ENCODE data around the gene PHRF1.

PHRF1 gene

GRCh38 chr11:557328-558132, 18.7 kb upstream of the PHRF1 start:
- no peak for DNase-seq

GRCh38 chr11:558503-558902, 17.8 kb upstream of the PHRF1 start:
- no peak for DNase-seq

GRCh38 chr11:559020-559620, 17.1 kb upstream of the PHRF1 start:
- DNase-seq: no peak

- DNase-seq: no peak
Measured at GRCh38 chr11:559712-560304, 16.5 kb upstream of the PHRF1 start.

GRCh38 chr11:560305-561147, 15.7 kb upstream of the PHRF1 start, which contains the start of the genes LMNTD2 and RASSF7:
LMNTD2 (minus strand) TSS chr11:560738; CDS start chr11:560716, 22 bp downstream.
RASSF7 (plus strand) TSS chr11:560970; CDS start chr11:561769, 799 bp downstream.
- peak; percentile 93 for DNase-seq

GRCh38 chr11:561148-562003, 14.9 kb upstream of the PHRF1 start:
- no peak for DNase-seq

GRCh38 chr11:562046-562645, 14.1 kb upstream of the PHRF1 start:
- DNase-seq: no peak

GRCh38 chr11:563066-563811, 13.0 kb upstream of the PHRF1 start:
- no peak for DNase-seq

- DNase-seq: no peak
Measured at GRCh38 chr11:563812-564578, 12.3 kb upstream of the PHRF1 start.

- no peak for DNase-seq
Measured at GRCh38 chr11:565921-566509, 10.3 kb upstream of the PHRF1 start.

GRCh38 chr11:567011-567628, 9.2 kb upstream of the PHRF1 start:
- no peak for DNase-seq

GRCh38 chr11:567629-568292, 8.5 kb upstream of the PHRF1 start:
- no peak for DNase-seq

- DNase-seq: peak; percentile 88
Measured at GRCh38 chr11:568306-569157, 7.7 kb upstream of the PHRF1 start.

- DNase-seq: no peak
Measured at GRCh38 chr11:569158-569885, 6.9 kb upstream of the PHRF1 start.

- no peak for DNase-seq
Measured at GRCh38 chr11:571802-572185, 4.5 kb upstream of the PHRF1 start.

GRCh38 chr11:573146-573759, 3.0 kb upstream of the PHRF1 start:
- no peak for DNase-seq
